H9 (cell line): Measurements from ENCODE around the gene FRG2B. TPM values are rescaled to one million over a fixed set of nuclear protein-coding genes. Genes with fewer than 3 reads are reported as not detected.

ENCODE experiments used
- DNase-seq: peaks from one replicate; pipeline ENCODE4 v3.0.0-alpha.2; 2017
- H2AFZ ChIP-seq: one replicate; pipeline ENCODE4 v1.6.1; 2013; ENCODE audit warnings: mild to moderate bottlenecking, low read length, control low read depth, moderate library complexity
- H2AK5ac ChIP-seq: 2 replicates; pipeline ENCODE4 v1.6.1; 2013; ENCODE audit warnings: low read length, control low read depth, mixed read lengths; ENCODE audit not compliant: insufficient read length
- H2BK120ac ChIP-seq: one replicate; pipeline ENCODE4 v1.6.1; 2013; ENCODE audit warnings: low read depth, mild to moderate bottlenecking, low read length, control low read depth, inconsistent platforms; ENCODE audit not compliant: poor library complexity, severe bottlenecking
- H2BK12ac ChIP-seq: 2 replicates; pipeline ENCODE4 v1.6.1; 2013; ENCODE audit warnings: low read length, control low read depth, mixed read lengths, low read depth; ENCODE audit not compliant: insufficient read length
- H2BK15ac ChIP-seq: 2 replicates; pipeline ENCODE4 v1.6.1; 2013; ENCODE audit warnings: low read depth, low read length, control low read depth
- H2BK20ac ChIP-seq: one replicate; pipeline ENCODE4 v1.6.1; 2013; ENCODE audit warnings: low read depth, mild to moderate bottlenecking, low read length, control low read depth, inconsistent platforms; ENCODE audit not compliant: poor library complexity, severe bottlenecking
- H2BK5ac ChIP-seq: 2 replicates; pipeline ENCODE4 v1.6.1; 2013; ENCODE audit warnings: low read length, control low read depth, mixed read lengths; ENCODE audit not compliant: insufficient read length
- H3K14ac ChIP-seq: 2 replicates; pipeline ENCODE4 v1.6.1; 2013; ENCODE audit warnings: low read length, control low read depth; ENCODE audit not compliant: insufficient read depth
- H3K18ac ChIP-seq: 2 replicates; pipeline ENCODE4 v1.6.1; 2013; ENCODE audit warnings: low read depth, mild to moderate bottlenecking, mixed read lengths, low read length, control low read depth; ENCODE audit not compliant: insufficient read length
- H3K23ac ChIP-seq: 2 replicates; pipeline ENCODE4 v1.6.1; 2013; ENCODE audit warnings: low read length, control low read depth, mixed read lengths, low read depth; ENCODE audit not compliant: insufficient read length
- H3K23me2 ChIP-seq: 2 replicates; pipeline ENCODE4 v1.6.1; 2013; ENCODE audit warnings: low read depth, mild to moderate bottlenecking, mixed read lengths, low read length, control low read depth; ENCODE audit not compliant: insufficient read length, poor library complexity, severe bottlenecking
- H3K27ac ChIP-seq: 2 replicates; pipeline ENCODE4 v1.5.1; 2013; ENCODE audit warnings: low read length, control low read depth, mixed read lengths, low read depth; ENCODE audit not compliant: insufficient read length
- H3K27me3 ChIP-seq: 2 replicates; pipeline ENCODE4 v1.6.1; 2013; ENCODE audit warnings: low read length, control low read depth, inconsistent platforms; ENCODE audit not compliant: insufficient read depth
- H3K4ac ChIP-seq: 2 replicates; pipeline ENCODE4 v1.6.1; 2013; ENCODE audit warnings: low read depth, mild to moderate bottlenecking, control low read depth, inconsistent platforms, low read length, moderate library complexity
- H3K4me1 ChIP-seq: 2 replicates; pipeline ENCODE4 v1.6.1; 2013; ENCODE audit warnings: low read length, control low read depth, inconsistent platforms; ENCODE audit not compliant: insufficient read depth
- H3K4me2 ChIP-seq: 2 replicates; pipeline ENCODE4 v1.6.1; 2013; ENCODE audit warnings: low read length, control low read depth, mixed read lengths; ENCODE audit not compliant: insufficient read length, insufficient read depth
- H3K56ac ChIP-seq: 2 replicates; pipeline ENCODE4 v1.6.1; 2013; ENCODE audit warnings: low read depth, mild to moderate bottlenecking, mixed read lengths, low read length, control low read depth; ENCODE audit not compliant: insufficient read length
- H3K79me1 ChIP-seq: 2 replicates; pipeline ENCODE4 v1.6.1; 2013; ENCODE audit warnings: low read depth, mild to moderate bottlenecking, moderate library complexity, low read length, control low read depth, inconsistent platforms; ENCODE audit not compliant: insufficient read depth, poor library complexity, severe bottlenecking
- H3K79me2 ChIP-seq: 2 replicates; pipeline ENCODE4 v1.6.1; 2013; ENCODE audit warnings: low read length, control low read depth, inconsistent platforms; ENCODE audit not compliant: insufficient read depth
- H3K9ac ChIP-seq: 2 replicates; pipeline ENCODE4 v1.6.1; 2013; ENCODE audit warnings: low read length, control low read depth, mixed read lengths; ENCODE audit not compliant: insufficient read length; ENCODE audit errors: extremely low read depth
- H3K9me3 ChIP-seq: one replicate; pipeline ENCODE4 v1.6.1; 2013; ENCODE audit warnings: low read depth, low read length, inconsistent platforms; ENCODE audit not compliant: control insufficient read depth
- H3T11ph ChIP-seq: one replicate; pipeline ENCODE4 v1.6.1; 2013; ENCODE audit warnings: mild to moderate bottlenecking, low read length, control low read depth, inconsistent platforms
- H4K20me1 ChIP-seq: one replicate; pipeline ENCODE4 v1.6.1; 2013; ENCODE audit not compliant: control insufficient read depth, insufficient read length, insufficient read depth
- H4K5ac ChIP-seq: 2 replicates; pipeline ENCODE4 v1.6.1; 2013; ENCODE audit warnings: low read depth, mild to moderate bottlenecking, mixed read lengths, low read length, control low read depth; ENCODE audit not compliant: insufficient read length
- H4K8ac ChIP-seq: replicated peaks from 2 replicates; pipeline ENCODE4 v1.6.1; 2013; ENCODE audit warnings: low read length, control low read depth, mixed read lengths, low read depth; ENCODE audit not compliant: insufficient read length
- H4K91ac ChIP-seq: 2 replicates; pipeline ENCODE4 v1.6.1; 2013; ENCODE audit warnings: low read depth, mild to moderate bottlenecking, moderate library complexity, mixed read lengths, low read length, control low read depth; ENCODE audit not compliant: insufficient read length
- H3K27ac Mint-ChIP-seq, 3 experiments: 2 replicates in 2 of 3; 3 replicates in 1 of 3; pipeline ENCODE4 v1.8.0; 2020 to 2021; ENCODE audit warnings: mixed read lengths in 3 of 3, mild to moderate bottlenecking in 1 of 3, moderate library complexity in 1 of 3
- H3K27me3 Mint-ChIP-seq: 2 replicates; pipeline ENCODE4 v1.8.0; 2021; ENCODE audit warnings: low read depth, mild to moderate bottlenecking, moderate library complexity, mixed read lengths
- H3K36me3 Mint-ChIP-seq, 3 experiments: 2 replicates in 2 of 3; 3 replicates in 1 of 3; pipeline ENCODE4 v1.8.0; 2020 to 2021; ENCODE audit warnings: low read depth in 3 of 3, mixed read lengths in 3 of 3; ENCODE audit not compliant: insufficient read depth in 1 of 3
- H3K4me1 Mint-ChIP-seq, 2 experiments: 2 replicates each; pipeline ENCODE4 v1.8.0; 2020; ENCODE audit warnings: mixed read lengths in 2 of 2
- H3K4me3 Mint-ChIP-seq, 2 experiments: 2 replicates in 1 of 2; 3 replicates in 1 of 2; pipeline ENCODE4 v1.8.0; 2020 to 2021; ENCODE audit warnings: mild to moderate bottlenecking in 2 of 2, mixed read lengths in 2 of 2, moderate library complexity in 1 of 2
- H3K9me3 Mint-ChIP-seq, 2 experiments: 2 replicates in 1 of 2; 3 replicates in 1 of 2; pipeline ENCODE4 v1.8.0; 2020; ENCODE audit warnings: mild to moderate bottlenecking in 2 of 2, mixed read lengths in 2 of 2, moderate library complexity in 1 of 2
- CTCF ChIP-seq: fragments of 200-600 bp; sonication (generic); conservative IDR thresholded peaks from 3 replicates; pipeline ENCODE4 v1.8.0; 2021; ENCODE audit warnings: antibody characterized with exemption, mild to moderate bottlenecking
- WGBS: extraction: QIAGEN DNeasy Blood & Tissue Kit; methylation state at CpG from one replicate; pipeline ENCODE4 v1.1.7; 2013; ENCODE audit warnings: missing lambda C conversion rate, low lambda C conversion rate, mixed read lengths; ENCODE audit not compliant: insufficient read length; ENCODE audit errors: extremely low coverage; 5-methylcytosine and 5-hydroxymethylcytosine counted together
- total RNA-seq: library from RNA; stranded (reverse); gene quantifications from 2 replicates; pipeline ENCODE4 v1.2.1, GENCODE V29; 2021

Gene FRG2B
- total RNA-seq, 1 experiment from 2014 or later, result not detected

- H3K79me2 ChIP-seq, result no peaks in the 10 kb centered on the region; the same call in 1 of the 2 replicates
- H3K27me3 ChIP-seq, result no peaks in the 10 kb centered on the region
- WGBS, result no CpG with 5 or more reads among the region's 10 CpGs
- no peak overlapping the region for H2BK15ac ChIP-seq
- H4K8ac ChIP-seq, result no peak overlapping the region
- Mint-ChIP-seq H3K27ac (no peak overlapping the region), H3K4me1 (no peaks in the 10 kb centered on the region), H3K27me3 (peaks cover 5% of the 10 kb centered on the region), H3K4me3 (no peak overlapping the region), H3K9me3 (peaks cover 99 to 100% of the 10 kb centered on the region in 2 experiments), H3K36me3 (peaks cover 8 to 53% (median 24%) of the 10 kb centered on the region in 3 experiments; a peak in 6 of 7 replicates)
- no peak overlapping the region for H2BK20ac ChIP-seq
- H3K9me3 ChIP-seq, result peaks cover 84% of the 10 kb centered on the region
- H4K20me1 ChIP-seq, result no peaks in the 10 kb centered on the region
- H2BK5ac ChIP-seq, result no peak overlapping the region
- peaks cover 5% of the 10 kb centered on the region for H3K23me2 ChIP-seq
- no peak for TF ChIP-seq CTCF
- H3K27ac ChIP-seq, result no peak overlapping the region
- no peak overlapping the region for H3K18ac ChIP-seq
- no peak for DNase-seq
- no peak overlapping the region for H3T11ph ChIP-seq
- H4K5ac ChIP-seq, result no peak overlapping the region
- H3K79me1 ChIP-seq, result no peaks in the 10 kb centered on the region
- no peak overlapping the region for H3K23ac ChIP-seq
- H2AFZ ChIP-seq, result no peak overlapping the region
- H3K4me2 ChIP-seq, result no peak overlapping the region
- H2BK12ac ChIP-seq, result no peak overlapping the region
- no peak overlapping the region for H2AK5ac ChIP-seq
- H2BK120ac ChIP-seq, result no peak overlapping the region
- no peak overlapping the region for H3K9ac ChIP-seq
- no peak overlapping the region for H3K4ac ChIP-seq
- no peak overlapping the region for H3K56ac ChIP-seq
- no peak overlapping the region for H4K91ac ChIP-seq
- H3K14ac ChIP-seq, result no peak overlapping the region
- H3K4me1 ChIP-seq, result no peaks in the 10 kb centered on the region
Observed at GRCh38 chr10:133614830-133615580, 11.6 kb downstream of the FRG2B start.
